ENCODE measurements around the gene RTN4RL2.

Gene RTN4RL2

DNA sequence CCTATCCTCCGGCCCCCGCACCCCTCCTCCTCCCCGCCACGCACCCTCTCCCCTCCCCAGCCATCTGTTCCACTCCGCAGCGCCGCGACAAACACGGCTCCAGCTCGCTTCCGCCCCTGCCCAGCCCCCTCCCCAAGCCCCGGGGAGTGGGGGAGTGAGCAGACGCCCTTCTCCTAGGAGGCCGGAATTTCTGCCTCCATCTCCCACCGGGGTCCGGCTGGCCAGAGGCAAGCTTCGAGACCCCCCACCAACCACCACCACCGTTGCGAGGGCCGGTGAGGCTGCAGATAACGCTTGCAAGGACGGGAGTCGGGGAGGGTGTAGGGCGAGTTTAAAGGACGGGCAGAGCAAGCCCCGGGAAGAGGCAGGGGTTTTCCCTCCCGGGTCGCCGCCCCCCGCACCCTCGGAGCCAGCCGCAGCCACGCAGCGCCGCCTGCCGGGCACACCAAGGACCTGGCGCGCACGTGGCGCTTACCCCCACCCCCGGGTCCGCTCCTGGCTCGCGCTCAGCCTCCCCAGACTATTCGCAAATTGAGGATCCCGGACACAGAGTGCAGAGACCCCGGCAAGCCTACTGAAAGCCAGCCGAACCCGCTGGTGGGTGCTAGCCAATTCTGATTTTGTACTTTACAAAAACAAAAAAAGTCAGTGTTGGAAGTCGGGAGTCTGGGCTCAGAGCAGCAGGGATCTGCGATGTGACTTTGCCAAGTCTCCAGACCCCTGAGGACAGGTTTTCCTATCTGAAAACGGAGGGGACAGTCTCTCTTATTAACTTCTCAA lies 22.6 kb downstream of the RTN4RL2 start:
- peak; percentile 88 for DNase-seq (ENCODE audit: low spot score)
- in situ Hi-C loops (cut with MboI; ENCODE audit: low sequenced_read_pairs, unreplicated experiment), result no loop called here
- peak; percentile 83 for TF ChIP-seq CTCF (IDR thresholded peaks at IDR 0.05; ENCODE audit: borderline replicate concordance, control extremely low read depth, extremely low read depth, insufficient read depth, missing control alignments)

DNA sequence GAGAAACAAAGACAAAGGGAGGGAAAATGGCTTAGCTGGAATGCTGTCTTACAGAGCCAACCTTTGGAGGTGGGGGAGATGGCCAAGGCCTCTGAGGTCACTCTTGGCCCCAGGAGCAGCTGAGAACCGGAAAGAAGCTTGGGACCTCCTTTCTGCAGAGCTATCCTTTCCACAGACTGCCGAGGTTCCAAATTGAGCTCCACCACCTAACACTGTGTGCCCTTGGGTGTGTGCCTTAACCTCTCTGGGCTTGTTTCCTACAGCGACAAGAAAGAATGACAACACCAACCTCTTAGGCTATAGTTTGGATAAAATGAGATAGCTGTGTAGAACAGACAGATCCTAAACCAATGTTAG lies 23.2 kb downstream of the RTN4RL2 start:
- in situ Hi-C loops (cut with MboI; ENCODE audit: low sequenced_read_pairs, unreplicated experiment), result no loop called here
- TF ChIP-seq CTCF (IDR thresholded peaks at IDR 0.05; ENCODE audit: borderline replicate concordance, control extremely low read depth, extremely low read depth, insufficient read depth, missing control alignments), result no peak
- DNase-seq (ENCODE audit: low spot score), result no peak

DNA sequence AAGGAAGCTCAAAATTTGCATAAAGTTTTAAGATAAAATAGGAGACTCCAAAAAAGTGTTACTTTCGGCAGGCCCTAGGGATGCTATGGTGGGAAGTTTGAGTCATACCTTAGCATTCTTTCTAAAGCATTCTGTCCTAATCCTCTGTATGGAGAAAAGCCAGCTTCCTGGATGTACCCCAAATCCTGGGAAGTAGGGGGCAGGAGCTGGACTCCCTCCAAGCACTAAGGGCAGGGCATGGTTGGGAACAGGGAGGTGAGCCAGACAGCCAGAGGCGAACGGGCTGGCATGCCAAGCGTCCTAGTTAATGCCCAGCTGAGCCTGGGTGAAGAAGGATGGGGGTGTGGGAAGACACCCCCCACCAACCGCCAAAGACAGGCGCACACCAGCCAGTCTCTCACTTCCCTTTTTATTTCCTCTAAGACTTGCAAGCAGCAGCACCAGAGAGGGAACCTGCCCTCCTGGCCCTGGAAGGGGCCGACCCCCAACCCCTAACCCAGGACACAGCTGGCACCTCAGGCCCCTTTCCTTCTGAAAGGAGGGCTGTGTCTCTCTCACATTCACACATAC lies 23.9 kb downstream of the RTN4RL2 start:
- no peak for TF ChIP-seq CTCF (IDR thresholded peaks at IDR 0.05; ENCODE audit: borderline replicate concordance, control extremely low read depth, extremely low read depth, insufficient read depth, missing control alignments)
- peak; percentile 70 for DNase-seq (ENCODE audit: low spot score)
- in situ Hi-C loops (cut with MboI; ENCODE audit: low sequenced_read_pairs, unreplicated experiment), result no loop called here

GRCh38 chr11:57485217-57485990 lies 25.1 kb downstream of the RTN4RL2 start:
- DNase-seq (ENCODE audit: low spot score), result no peak
- in situ Hi-C loops (cut with MboI; ENCODE audit: low sequenced_read_pairs, unreplicated experiment), result no loop called here

DNA sequence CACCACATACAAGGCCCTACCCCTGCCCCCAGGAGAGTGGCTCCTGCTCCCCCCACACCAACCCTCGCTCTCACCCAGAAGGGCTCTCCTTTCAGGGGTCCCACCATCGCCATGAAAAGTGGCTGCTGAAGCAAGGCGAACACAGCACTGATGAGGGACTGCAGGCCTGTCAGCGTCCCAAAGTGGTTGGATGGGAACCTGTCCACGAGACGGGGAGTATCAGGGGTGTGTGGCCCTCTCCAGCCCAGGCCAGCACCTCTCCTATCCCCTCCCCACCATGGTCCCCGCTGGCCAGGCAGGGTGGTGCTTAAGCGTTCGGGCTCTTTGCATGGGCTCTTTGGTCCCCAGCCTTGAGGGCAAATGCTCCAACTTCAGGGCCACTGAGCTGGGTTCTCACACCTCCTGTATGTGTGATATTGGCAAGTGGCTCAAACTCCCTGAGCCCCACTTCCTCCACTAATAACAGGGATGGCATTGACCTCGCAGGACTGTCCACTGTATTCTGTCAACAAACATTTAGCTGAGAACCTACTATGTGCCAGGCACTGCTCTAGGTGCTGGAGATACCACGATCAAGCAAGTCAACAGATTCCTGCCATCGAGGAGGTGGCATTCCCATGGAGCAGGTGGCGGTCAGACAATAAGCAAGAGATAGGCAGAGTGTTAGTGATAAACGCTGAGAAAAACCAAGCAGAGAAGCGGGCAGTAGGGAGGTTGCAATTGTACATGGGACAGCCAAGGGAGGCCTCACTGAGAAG lies 26.9 kb downstream of the RTN4RL2 start:
- no peak for TF ChIP-seq CTCF (IDR thresholded peaks at IDR 0.05; ENCODE audit: borderline replicate concordance, control extremely low read depth, extremely low read depth, insufficient read depth, missing control alignments)
- in situ Hi-C loops (cut with MboI; ENCODE audit: low sequenced_read_pairs, unreplicated experiment), result no loop called here
- no peak for DNase-seq (ENCODE audit: low spot score)

More at GRCh38 chr11:57485217-57485990, 25.1 kb downstream of the RTN4RL2 start:
- no peak for TF ChIP-seq CTCF (IDR thresholded peaks at IDR 0.05; ENCODE audit: borderline replicate concordance, control extremely low read depth, extremely low read depth, insufficient read depth, missing control alignments)
